Spleen (tissue), 11 donors: ENCODE measurements around the gene RASSF4. TPM values are rescaled to one million over a fixed set of nuclear protein-coding genes. Genes with fewer than 3 reads are reported as not detected.
A peak's percentile ranks its signal among the peaks of the same experiment; 100 is the strongest.

Experiments
- DNase-seq: peaks from one replicate; pipeline ENCODE4 v3.0.0-alpha.2; 2020
- H3K27ac ChIP-seq, 8 donors: fragments of 200-600 bp; sonication (generic) in 7 of 8; 1 replicate in 4 of 8; 2 replicates in 4 of 8; pipeline versions ENCODE4 v1.5.0 to v1.8.0; 2016 to 2021; ENCODE audit warnings: inconsistent platforms in 4 of 8, mild to moderate bottlenecking in 4 of 8, moderate library complexity in 1 of 8
- H3K27me3 ChIP-seq, 7 donors: fragments of 200-600 bp; sonication (generic) in 6 of 7; replicated peaks in 1 of 7; 1 replicate in 4 of 7; 2 replicates in 3 of 7; pipeline versions ENCODE4 v1.5.0 to v1.8.0; 2016 to 2021; ENCODE audit warnings: inconsistent platforms in 3 of 7, mild to moderate bottlenecking in 1 of 7
- H3K36me3 ChIP-seq, 6 donors: fragments of 200-600 bp; sonication (generic) in 5 of 6; 1 replicate in 4 of 6; 2 replicates in 2 of 6; pipeline versions ENCODE4 v1.5.0 to v1.8.0; 2016 to 2021; ENCODE audit warnings: inconsistent platforms in 2 of 6
- H3K4me1 ChIP-seq, 6 donors: fragments of 200-600 bp; sonication (generic) in 5 of 6; 1 replicate in 3 of 6; 2 replicates in 3 of 6; pipeline versions ENCODE4 v1.5.0 to v1.8.0; 2016 to 2021; ENCODE audit warnings: inconsistent platforms in 3 of 6
- H3K4me3 ChIP-seq, 8 donors: fragments of 200-600 bp; sonication (generic) in 7 of 8; 1 replicate in 4 of 8; 2 replicates in 4 of 8; pipeline versions ENCODE4 v1.5.0 to v1.8.0; 2016 to 2021; ENCODE audit warnings: inconsistent platforms in 4 of 8, mild to moderate bottlenecking in 4 of 8, moderate library complexity in 2 of 8
- H3K9me3 ChIP-seq, 8 donors: fragments of 200-600 bp; sonication (generic) in 7 of 8; 1 replicate in 4 of 8; 2 replicates in 4 of 8; pipeline versions ENCODE4 v1.5.0 to v1.8.0; 2016 to 2021; ENCODE audit warnings: inconsistent platforms in 4 of 8
- POLR2A ChIP-seq, 3 donors: fragments of 450-650 bp; IDR thresholded peaks; one replicate each; pipeline ENCODE4 v1.5.1; 2017; ENCODE audit warnings: antibody characterized with exemption in 3 of 3, mild to moderate bottlenecking in 1 of 3
- POLR2AphosphoS5 ChIP-seq, 3 donors: sonication (generic); formaldehyde crosslinking; IDR thresholded peaks; one replicate each; pipeline ENCODE4 v1.5.1; 2017; ENCODE audit warnings: antibody characterized with exemption in 3 of 3
- WGBS, 5 donors: extraction: QIAGEN DNeasy Blood & Tissue Kit in 3 of 5; methylation state at CpG; one replicate each; pipeline versions ENCODE4 v1.1.5 to v1.1.7; 2013 to 2018; 5-methylcytosine and 5-hydroxymethylcytosine counted together
- intact Hi-C: fragments of 100-400 bp; cut with DNase I; formaldehyde crosslinking; loops from one replicate; pipeline ENCODE4 v1.15.0; 2023; ENCODE audit warnings: low total_unique reads
- polyA plus RNA-seq, 3 donors: library from polyadenylated mRNA; stranded (reverse); fragments of 200-250 nt; gene quantifications; one replicate each; pipeline ENCODE4 v1.2.1, GENCODE V29; 2013
- total RNA-seq, 7 donors: library from RNA; depleted of rRNA in 3 of 7; stranded (reverse); fragments of >200 nt in 3 of 7; fragmentation: NEBNext Ultra II Directional in 4 of 7; extraction: Animal tissue kit (Norgen Biotek cat#: 25700) in 4 of 7; gene quantifications; one replicate each; pipeline versions ENCODE4 v1.1.0 to v1.2.1, GENCODE V29; 2016 to 2021
- TF ChIP-seq, protein P1 (sequence below), 11 experiments: fragments of 200-600 bp in 7 of 11; fragments of 450-650 bp in 4 of 11; sonication (generic) in 4 of 11; IDR thresholded peaks in 8 of 11; conservative IDR thresholded peaks in 3 of 11; 1 replicate in 7 of 11; 2 replicates in 4 of 11; pipeline versions ENCODE4 v1.4.0 to v1.8.0; 2016 to 2021; ENCODE audit warnings: antibody characterized with exemption in 11 of 11, inconsistent platforms in 4 of 11, mild to moderate bottlenecking in 1 of 11
- donor health status: healthy with polysubstance abuse.
- donor health status: DM: no; HTN: no; CAD: no; lungs with moderate emphysema.
- donor health status: DM: no; HTN: no; CAD: no.
- donor health status: Bipolar disorder and iron deficiency.
- donor health status: healthy.
- donor health status: DM: no; HTN: no; CAD: no.
- donor health status: DM: yes; HTN: yes; CAD: no.

The RASSF4 gene
- total and polyA plus RNA-seq, 10 donors, result 36.7 to 96.2 (median 73.5) TPM

DNA sequence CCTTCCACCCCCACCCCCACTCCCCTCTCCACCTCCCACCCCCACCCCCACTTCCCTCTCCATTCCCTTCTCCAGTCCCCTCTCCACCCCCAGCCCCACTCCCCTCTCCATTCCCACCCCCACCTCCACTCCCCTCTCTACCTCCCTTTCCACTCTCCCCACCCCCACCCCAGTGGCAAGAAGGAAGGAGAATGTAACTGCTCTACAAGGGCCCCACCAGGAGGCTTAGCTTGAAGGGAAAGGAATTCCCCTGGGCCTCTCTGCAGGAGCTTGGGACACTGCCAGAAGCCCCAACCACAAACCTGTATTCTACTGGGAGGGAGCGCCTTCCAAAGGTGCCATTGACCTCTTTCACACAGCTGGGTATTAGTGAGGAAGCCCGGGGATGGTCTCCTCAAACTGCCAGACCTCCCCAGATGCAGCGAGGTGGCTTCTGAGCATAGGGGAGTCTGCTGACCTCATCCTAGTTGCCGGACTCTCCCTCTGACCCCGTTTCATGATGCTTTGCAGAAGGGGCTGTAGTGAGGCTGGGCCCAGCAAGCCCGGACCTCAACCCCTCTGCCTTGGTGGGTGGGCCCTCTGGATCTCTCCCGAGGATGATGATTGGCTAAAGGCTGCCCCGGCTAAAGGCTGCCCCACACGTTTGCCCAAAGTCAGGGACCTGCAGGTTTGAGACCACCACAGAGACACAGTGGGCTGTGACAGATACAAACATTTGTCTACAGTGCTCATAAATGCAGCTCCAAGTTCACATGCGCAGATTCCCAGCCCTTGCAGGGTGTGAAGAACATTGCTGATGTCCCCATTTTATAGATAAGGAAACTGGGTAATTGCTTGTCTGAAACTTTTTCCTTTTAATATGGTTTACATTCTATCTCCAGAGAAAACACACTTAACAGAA lies 16.1 kb downstream of the RASSF4 start:
- peak overlapping the region in 5 of 8 donors; percentile 59 to 84 (median 79) for H3K27ac ChIP-seq

DNA sequence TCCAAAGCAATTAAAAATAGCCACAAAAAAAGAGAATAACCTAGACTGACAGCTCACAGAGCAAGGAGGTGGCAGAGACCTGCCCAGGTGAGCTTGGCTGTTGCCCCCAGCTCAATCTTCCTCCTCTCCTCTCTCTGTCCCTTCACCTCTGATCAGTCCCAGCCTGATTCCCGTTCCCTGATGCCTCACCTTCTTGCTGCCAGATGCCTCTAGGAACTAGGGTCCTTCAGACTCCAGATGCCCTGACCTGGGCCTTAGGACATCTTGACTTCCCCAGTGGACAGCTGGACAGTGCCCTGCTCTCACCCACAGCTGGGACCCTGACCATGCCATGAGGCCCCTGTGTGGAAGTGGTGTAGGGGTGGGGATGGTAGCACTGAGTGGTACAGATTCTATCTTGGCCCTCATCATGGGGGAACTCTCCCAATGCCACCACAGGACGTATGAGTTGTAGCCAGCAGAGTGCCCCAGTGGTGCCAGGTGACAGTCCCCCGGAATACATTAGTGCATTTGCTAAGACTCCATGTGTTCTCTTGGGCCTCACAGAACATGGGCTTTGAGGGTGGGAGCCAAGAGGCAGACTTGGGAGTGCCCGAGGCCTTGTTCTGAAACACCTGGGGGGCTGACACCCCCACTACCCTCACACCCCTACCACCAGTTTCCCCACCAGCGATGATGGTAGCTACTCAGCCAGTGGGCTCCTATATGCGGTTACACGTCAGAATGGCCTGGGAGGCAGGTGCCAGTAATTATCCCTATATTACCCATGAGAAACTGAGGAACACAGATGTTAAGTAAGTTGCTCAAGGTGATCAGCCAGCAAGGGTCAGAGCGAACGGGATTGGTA lies 17.0 kb downstream of the RASSF4 start:
- no peaks in the 10 kb centered on the region for H3K9me3 ChIP-seq
- peak overlapping the region in 7 of 8 donors; percentile 34 to 70 (median 39) for H3K4me3 ChIP-seq
- H3K36me3 ChIP-seq, result peaks cover 0 to 40% (median 0%) of the 10 kb centered on the region in 6 donors
- TF ChIP-seq POLR2AphosphoS5 (IDR thresholded peaks at IDR 0.05) (no peak), POLR2A (IDR thresholded peaks at IDR 0.05) (no peak)
- TF ChIP-seq, protein P1, sequence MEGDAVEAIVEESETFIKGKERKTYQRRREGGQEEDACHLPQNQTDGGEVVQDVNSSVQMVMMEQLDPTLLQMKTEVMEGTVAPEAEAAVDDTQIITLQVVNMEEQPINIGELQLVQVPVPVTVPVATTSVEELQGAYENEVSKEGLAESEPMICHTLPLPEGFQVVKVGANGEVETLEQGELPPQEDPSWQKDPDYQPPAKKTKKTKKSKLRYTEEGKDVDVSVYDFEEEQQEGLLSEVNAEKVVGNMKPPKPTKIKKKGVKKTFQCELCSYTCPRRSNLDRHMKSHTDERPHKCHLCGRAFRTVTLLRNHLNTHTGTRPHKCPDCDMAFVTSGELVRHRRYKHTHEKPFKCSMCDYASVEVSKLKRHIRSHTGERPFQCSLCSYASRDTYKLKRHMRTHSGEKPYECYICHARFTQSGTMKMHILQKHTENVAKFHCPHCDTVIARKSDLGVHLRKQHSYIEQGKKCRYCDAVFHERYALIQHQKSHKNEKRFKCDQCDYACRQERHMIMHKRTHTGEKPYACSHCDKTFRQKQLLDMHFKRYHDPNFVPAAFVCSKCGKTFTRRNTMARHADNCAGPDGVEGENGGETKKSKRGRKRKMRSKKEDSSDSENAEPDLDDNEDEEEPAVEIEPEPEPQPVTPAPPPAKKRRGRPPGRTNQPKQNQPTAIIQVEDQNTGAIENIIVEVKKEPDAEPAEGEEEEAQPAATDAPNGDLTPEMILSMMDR (IDR thresholded peaks at IDR 0.05 in 8 of 11, conservative IDR thresholded peaks at IDR 0.05 in 3 of 11), result no peak
- no peaks in the 10 kb centered on the region for H3K27me3 ChIP-seq
- peaks cover 13 to 99% (median 71%) of the 10 kb centered on the region in 6 donors for H3K4me1 ChIP-seq
- peak; percentile 67 for DNase-seq
- intact Hi-C loops, result loop anchor here (5.0 kb wide), 1 partner anchor 44 kb away; no protein-coding TSS in a partner anchor
- peak overlapping the region in 6 of 8 donors; percentile 75 to 84 (median 79) for H3K27ac ChIP-seq
- 71 to 90% (median 82%) methylated on average over 8 to 9 of the region's 9 CpGs for WGBS, 5 donors

More for the DNA sequence above, 16.1 kb downstream of the RASSF4 start:
- peak overlapping the region in 6 of 8 donors; percentile 3 to 70 (median 41) for H3K4me3 ChIP-seq
- WGBS, 5 donors, result 34 to 48% (median 45%) methylated on average over 6 to 10 of the region's 10 CpGs
- TF ChIP-seq POLR2A (IDR thresholded peaks at IDR 0.05) (no peak), POLR2AphosphoS5 (IDR thresholded peaks at IDR 0.05) (peak in 2 of 3 donors; percentile 17 to 42)
- TF ChIP-seq, protein P1 (IDR thresholded peaks at IDR 0.05 in 8 of 11, conservative IDR thresholded peaks at IDR 0.05 in 3 of 11), result no peak
- peak; percentile 75 for DNase-seq
- intact Hi-C loops, result loop anchor here (5.0 kb wide), 1 partner anchor 43 kb away; no protein-coding TSS in a partner anchor
- H3K36me3 ChIP-seq, result peaks cover 0 to 49% (median 0%) of the 10 kb centered on the region in 6 donors
- H3K9me3 ChIP-seq, result no peaks in the 10 kb centered on the region
- peaks cover 13 to 99% (median 62%) of the 10 kb centered on the region in 6 donors for H3K4me1 ChIP-seq
- H3K27me3 ChIP-seq, result no peaks in the 10 kb centered on the region

DNA sequence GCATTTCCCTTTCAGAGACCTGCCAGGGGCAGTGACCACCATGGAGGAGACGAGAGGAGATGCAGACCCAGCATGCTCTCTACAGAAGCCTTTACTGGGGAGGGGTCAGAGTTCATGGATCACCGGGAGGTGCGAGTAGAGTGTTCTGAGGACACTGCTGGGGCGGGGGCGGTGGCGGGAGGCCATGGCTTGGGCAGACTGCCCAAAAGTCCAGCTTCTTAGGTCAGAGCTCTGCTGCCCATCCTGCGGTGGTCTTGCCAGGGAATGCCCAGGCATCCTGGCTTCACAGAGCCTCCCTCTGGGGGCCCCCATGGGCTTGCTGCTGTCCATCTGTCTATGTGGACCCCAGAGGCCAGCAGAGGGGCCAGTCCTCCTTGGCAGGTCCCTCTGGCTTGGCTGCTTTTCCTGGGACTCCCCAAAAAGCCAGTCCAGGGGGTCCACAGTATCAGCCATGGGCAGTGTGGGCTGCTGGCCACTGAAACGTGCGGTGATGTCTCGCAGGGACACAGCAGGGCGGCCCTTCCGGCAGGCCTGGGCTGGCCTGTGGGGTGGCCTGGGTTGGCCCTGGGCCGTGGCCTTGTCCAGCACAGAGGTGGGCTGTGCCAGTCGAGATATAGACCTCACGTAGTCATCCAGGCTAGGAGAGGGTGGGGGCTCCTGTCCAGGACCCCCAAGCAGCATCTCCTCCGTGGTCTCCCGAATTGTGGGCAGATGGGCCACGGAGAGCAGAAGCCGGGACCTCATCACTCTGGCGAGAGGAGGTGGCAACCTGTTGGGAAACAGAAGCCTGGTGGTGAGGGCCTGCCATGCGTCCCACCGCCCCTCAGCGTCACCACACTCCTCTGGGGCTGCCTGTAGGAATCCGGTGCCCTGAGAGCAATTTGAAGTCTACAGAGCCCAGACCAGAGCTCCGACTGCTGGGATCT lies 17.9 kb downstream of the RASSF4 start:
- no peaks in the 10 kb centered on the region for H3K9me3 ChIP-seq
- 56 to 66% (median 60%) methylated on average over 19 to 25 of the region's 25 CpGs for WGBS, 5 donors
- H3K27me3 ChIP-seq, result no peaks in the 10 kb centered on the region
- peak; percentile 79 for DNase-seq
- peak in 2 of 3 donors; percentile 48 to 82 for TF ChIP-seq POLR2AphosphoS5 (IDR thresholded peaks at IDR 0.05)
- TF ChIP-seq, protein P1 (IDR thresholded peaks at IDR 0.05 in 8 of 11, conservative IDR thresholded peaks at IDR 0.05 in 3 of 11), result no peak
- peak overlapping the region; percentile 42 to 84 (median 77) for H3K27ac ChIP-seq
- peak overlapping the region; percentile 23 to 70 (median 38) for H3K4me3 ChIP-seq
- H3K36me3 ChIP-seq, result peaks cover 0 to 39% (median 0%) of the 10 kb centered on the region in 6 donors
- peaks cover 13 to 95% (median 73%) of the 10 kb centered on the region in 6 donors for H3K4me1 ChIP-seq
- intact Hi-C loops, result loop anchor here (5.0 kb wide), 1 partner anchor 45 kb away; no protein-coding TSS in a partner anchor
